GM21367 (cell line): Measurements from ENCODE around the gene TMEM163.
A peak's percentile ranks its signal among the peaks of the same experiment; 100 is the strongest.

ENCODE experiments used
- ATAC-seq: cut with Tn5 transposase; IDR thresholded peaks from one replicate; pipeline ENCODE4 v1.9.1; 2021; ENCODE audit not compliant: unreplicated experiment

The TMEM163 gene

DNA sequence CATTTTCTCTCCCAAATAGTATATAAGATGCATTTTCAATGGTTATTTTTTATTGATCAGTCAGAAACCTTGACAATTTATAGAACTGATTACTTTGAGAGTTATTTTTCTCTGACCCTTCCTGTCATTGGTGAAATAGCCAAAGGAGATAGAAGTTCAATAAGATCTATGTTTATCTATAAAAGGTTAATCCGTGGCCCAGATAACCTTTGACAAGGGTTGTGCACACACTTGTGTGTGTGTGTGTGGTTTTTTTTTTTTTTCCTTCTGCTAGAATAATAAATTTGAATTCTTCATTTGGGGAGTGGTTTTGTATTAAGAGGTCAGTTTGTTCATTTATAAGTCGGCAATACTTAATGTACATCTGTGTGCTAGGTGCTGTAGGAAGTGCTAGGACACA is 304.9 kb downstream of the TMEM163 start:
- ATAC-seq = no peak

DNA sequence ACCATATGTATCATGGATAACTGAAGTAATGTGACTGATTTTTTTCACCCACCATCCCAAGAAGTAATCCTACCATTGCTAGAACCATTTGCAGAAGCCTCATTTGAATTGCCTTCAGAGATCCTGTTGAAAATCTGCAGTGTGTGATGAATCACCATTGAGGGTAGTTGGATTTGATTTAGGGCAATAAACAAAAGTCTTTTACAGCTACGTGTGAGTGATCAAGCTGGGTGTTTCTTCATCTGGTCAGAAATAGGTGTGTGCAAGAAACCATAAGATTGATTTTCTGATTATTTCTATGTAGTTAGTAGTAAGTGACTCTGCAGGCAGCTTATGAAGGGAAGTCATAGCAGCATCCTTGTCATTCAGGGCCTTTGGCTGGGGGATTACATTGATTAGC is 305.4 kb downstream of the TMEM163 start:
- ATAC-seq = no peak

DNA sequence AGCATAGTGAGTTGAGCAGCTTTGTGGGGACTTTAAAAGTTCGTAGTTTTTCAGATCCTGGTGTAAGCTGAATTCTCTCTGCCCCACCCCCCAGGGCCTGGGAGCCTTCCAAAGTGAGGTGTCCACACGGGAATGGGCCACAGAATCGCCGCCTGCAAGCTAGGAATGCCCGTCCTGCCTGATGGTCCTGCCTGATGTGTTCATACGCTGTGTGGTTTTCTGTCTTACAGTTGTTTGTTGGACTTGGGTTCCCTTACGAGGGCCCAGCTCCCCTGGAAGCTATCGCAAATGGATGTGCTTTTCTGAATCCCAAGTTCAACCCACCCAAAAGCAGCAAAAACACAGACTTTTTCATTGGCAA is 306.2 kb downstream of the TMEM163 start:
- no peak for ATAC-seq

- ATAC-seq = peak; percentile 93
Measured at GRCh38 chr2:134411828-134412638, 306.8 kb downstream of the TMEM163 start.

DNA sequence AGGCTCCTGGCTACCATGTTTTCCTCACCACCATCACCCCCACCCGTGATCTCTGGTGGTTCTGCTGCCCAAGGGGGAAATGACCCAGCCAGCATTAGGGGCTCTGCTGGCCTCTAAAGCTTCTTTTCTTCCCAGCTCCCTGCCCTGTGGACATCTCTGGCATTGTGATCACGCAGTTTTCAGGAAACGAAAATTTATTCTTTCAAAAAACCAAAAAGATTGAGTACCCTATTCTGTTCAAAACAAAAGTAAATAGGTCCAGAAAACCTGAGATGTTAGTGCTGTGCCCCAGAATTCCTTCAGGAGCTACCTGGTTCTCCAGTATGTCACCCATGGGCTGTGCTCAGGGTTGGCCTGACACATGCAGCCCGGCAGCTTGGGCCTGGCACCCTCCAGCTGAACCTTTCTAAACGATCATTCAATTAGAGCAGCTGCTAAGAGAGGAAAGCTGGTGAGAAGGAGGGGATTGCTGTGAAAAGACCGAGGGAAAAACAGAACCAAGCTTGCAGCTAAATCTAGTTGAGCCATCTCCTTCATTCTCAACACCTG is 307.4 kb downstream of the TMEM163 start:
- no peak for ATAC-seq

- no peak for ATAC-seq
Measured at GRCh38 chr2:134410831-134411231, 308.0 kb downstream of the TMEM163 start.

DNA sequence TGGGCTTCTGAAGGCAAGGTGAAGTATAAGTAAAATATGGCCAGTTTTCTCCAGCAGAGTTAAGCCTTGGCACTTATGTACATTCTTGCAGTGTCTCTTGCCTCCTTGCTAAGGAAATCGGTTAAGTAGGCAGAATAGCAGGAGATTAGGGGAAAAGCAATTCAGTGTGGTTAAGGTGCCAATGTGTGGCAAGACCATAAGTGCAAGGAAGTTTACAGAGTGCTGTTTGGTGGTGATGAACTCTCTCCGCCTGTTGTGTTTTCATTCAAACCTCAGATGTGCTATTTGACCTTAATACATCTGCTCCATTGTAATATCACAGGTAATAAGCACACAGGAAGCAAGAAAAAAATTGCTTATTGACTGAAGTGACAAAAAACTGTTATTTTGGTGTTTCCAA is 308.8 kb downstream of the TMEM163 start:
- no peak for ATAC-seq

DNA sequence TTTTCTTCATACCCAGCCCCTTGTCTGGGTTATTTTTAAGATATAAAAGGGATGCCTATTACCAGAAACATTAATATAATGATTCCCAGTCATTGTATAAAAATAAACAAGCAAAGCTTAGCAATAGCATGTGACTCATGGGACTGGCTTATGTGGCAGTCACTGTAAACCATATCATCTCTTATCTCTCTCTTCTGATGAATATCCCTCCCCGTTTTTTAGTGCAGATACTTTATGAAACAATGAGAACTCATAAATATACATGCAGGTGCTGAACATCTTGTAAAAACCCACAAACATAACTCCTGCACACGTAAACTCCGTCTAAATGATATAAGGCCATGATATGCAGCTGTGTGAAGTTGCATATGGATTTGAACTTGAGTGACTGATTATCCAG is 310.0 kb downstream of the TMEM163 start:
- no peak for ATAC-seq

DNA sequence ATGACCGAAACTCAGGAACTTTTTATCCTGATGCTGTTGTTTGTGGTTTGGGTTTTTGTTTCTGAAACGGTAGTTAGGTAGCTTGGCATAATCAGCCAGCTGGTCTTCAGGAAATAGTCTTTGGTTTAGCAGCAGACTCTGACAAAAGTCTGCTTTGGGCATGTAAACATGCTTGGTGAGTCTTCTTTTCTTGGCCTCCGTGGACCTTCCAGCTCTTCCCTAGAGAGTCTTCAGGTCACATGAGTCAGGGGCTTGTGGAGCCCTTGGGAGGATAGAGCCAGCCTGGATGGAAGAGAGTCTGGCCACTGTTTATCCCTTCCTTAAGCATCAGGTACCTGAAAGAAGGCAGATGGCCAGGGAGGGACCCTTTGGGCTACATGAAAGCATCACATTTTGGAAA is 310.4 kb downstream of the TMEM163 start:
- ATAC-seq = no peak

DNA sequence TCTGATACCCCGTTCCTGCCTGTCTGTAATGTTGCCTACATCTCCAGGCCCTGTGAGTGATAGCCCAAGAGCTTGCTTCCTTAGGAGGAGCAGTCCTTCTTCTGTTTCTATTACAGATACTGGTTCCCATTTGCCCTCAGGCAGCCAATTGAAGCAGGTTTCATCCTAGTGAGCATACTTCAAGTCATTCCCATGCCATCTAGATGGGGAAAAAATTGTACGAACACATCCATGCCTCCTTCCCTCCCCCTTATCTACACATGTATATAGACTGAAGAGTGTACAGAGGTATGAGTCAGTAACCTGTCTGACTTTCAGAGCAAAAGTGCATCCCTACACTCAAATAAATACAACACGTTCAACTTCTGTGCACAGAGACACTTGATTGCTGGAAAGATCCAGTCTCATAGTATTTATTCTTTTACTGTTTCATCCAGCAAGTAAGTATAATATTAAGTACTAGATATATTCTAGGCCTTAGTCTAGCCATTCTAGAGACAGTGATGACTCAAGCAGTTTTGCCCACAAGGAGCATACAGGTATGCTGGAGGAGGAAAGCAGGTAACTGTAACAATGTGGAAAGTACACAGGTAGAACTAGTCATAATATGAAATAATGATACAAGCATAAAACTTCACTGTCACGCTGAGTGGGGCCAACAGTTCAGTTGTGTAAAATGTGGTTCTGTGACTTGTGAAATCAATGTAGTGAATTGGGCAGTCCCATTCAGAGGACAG is 311.5 kb downstream of the TMEM163 start:
- ATAC-seq = no peak

DNA sequence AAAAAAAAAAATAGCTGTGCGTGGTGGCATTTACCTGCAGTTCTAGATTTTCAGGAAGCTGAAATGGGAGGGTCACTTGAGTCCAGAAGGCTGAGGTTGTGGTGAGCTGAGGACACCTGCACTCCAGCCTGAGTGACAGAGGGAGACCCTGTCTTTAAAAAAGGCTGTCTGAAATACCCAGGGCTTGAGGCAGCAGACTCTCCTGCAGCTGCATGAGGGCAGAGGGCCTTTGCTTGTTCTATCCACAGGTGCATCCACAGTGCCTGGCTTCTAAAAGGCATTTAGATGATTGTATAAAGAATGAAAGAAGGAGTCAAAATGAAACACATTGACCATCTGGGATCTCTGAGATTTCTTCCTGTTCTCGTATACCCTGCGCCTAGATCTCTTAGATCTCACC is 312.1 kb downstream of the TMEM163 start:
- ATAC-seq = no peak

- no peak for ATAC-seq
Measured at GRCh38 chr2:134406311-134406710, 312.5 kb downstream of the TMEM163 start.
